GM18511 (cell line): ENCODE results near the gene RFX7.
A peak's percentile ranks its signal among the peaks of the same experiment; 100 is the strongest.
"Not testable (repeated sequence)": the region's sequence is repeated elsewhere in the genome, so short reads cannot be mapped to it uniquely, and the experiment has no call there.

Experiments
- ATAC-seq: cut with Tn5 transposase; IDR thresholded peaks from one replicate; pipeline ENCODE4 v1.9.1; 2021; ENCODE audit warnings: mild to moderate bottlenecking, moderate library complexity; ENCODE audit not compliant: unreplicated experiment

RFX7 gene

DNA sequence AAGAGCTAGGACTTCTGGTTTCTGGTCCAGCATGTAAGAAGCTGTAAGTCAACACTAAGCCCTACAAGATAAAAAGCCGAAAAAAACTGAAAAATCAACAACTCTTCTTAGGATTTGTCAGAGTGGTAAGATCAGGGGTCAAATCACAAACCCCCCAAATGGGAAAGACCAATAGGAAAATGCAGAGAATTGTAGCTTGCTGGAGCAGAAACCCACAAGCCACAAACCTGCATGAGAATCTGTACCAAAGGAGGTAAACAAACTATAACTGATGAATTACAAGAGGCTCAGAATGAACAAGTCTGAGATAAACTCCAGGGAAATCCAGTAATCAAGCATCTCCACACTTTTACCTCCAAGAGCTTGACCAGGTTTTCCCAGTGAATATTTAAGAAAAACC is 36.0 kb downstream of the RFX7 start:
- ATAC-seq, result no peak

DNA sequence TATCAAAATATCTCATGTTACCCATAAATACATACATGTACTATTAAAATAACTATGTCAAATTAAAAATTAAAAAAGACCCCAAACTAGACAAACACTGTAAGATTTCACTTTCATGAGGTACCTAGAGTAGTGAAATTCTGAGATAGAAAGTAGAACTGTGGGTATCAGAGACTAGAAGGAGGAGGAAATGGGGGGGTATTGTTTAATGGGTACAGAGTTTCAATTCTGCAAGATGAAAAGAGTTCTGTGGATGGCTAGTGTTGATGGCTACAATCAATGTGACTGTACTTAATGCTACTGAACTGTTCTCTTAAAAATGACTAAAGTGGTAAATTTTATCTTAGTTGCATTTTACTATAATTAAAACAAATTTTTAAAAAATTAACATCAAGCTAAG is 36.6 kb downstream of the RFX7 start:
- ATAC-seq, result peak; percentile 88

DNA sequence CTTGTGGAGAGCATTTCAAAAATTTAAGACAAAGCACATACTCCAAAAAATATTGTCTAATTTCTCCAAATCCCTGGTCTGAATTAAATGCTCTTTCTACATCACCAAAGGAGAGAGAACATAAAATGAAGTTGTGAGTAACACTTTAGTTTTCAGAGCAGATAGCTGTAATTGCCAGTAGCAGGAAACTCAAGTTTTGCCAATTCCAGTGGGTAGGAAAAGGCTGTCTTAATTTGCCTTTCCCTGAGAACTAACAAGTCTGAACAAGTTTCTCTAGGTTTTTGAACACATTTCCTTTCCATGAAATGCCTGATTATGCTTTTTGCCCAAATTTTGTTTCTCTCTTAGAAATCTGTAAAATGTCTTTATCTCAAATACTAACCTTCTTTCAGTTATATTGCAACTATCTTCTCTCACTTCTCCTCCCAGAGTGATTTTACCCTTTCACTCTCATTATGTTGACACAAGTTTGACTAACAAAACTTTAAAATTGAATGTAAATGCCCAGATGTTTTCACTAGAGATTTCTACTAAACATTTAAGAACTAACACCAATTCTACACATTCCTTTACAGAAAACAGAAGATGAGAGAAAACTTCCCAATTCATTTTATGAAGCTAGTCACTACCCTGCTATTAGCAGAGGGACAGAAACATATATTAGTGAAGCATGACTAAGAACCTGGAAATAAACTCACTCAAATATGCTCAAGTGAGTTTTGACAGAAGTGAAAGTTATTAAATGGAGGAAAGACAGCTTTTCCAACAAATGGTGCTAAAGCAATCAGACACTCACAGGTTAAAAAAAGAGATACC is 38.4 kb downstream of the RFX7 start:
- no peak for ATAC-seq

DNA sequence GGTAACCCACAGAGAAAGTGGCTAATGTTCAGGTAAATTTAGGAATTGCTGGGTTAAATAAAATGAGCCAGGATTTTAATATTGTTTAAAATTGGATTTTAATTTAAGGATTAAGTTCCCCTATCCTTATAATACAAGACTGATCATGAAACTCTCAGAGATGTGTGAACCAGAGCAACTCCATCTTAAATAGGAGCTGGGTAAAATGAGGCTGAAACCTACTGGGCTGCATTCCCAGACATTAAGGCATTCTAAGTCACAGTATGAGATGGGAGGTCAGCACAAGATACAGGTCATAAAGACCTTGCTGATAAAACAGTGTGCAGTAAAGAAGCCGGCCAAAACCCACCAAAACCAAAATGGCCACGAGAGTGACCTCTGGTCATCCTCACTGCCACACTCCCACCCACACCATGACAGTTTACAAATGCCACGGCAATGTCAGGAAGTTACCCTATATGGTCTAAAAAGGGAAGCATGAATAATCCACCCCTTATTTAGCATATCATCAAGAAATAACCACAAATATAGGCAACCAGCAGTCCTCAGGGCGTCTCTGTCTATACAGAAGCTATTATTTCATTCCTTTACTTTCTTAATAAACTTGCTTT is 40.3 kb downstream of the RFX7 start:
- not testable (repeated sequence) for ATAC-seq

DNA sequence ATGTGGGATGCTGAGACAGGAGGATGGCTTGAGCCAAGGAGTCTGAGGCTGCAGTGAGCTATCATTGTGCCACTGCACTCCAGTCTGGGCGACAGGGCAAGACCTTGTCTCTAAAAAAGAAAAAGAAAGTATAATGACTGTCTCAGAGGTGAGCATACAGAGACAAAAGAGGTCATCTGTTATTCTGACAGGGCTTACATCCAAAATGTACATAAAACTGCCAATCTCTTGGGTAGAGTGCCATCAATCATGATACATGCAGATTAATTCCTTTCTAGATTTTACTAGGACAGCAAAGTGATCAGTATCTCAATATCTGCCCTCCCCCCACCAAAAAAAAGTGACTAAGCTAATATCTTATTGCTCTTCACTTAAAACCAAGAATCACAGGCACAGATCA is 41.0 kb downstream of the RFX7 start:
- no peak for ATAC-seq

DNA sequence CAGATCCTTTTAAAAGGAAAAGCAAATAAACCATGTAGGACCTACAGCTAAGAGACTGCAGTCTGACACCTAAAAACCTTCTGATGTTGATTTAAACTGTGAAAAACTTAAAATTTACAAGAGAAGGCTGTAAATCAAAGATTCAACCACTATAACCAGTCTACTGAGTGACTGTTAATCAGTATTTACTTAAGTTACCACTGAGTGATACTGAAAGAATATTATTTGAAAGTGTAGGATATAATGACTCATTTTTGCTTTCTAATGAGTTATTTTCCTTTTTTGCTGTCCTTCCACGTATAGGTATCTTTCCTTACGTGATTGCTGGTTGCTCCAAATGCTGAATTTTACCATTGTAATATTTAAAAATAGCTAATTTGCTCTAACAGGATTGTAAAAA is 44.6 kb downstream of the RFX7 start:
- peak; percentile 76 for ATAC-seq

DNA sequence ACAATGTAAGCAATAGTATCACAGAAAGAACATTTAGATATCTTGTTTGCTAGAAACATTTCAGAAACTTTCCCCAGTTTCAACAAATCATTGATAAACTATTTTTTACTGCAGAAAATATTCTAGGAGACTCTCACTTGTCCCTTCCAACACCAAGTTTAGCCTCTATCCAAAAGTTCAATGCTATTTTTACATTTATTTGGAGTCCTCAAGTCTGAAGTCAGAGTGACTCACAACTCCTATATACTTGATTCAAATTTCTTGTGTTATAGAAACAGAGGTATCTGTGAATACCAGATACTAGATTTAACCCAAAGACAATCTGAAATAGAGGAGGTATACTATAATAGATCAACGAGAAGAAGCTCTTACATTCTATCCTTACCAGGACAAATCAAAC is 49.6 kb downstream of the RFX7 start:
- no peak for ATAC-seq

DNA sequence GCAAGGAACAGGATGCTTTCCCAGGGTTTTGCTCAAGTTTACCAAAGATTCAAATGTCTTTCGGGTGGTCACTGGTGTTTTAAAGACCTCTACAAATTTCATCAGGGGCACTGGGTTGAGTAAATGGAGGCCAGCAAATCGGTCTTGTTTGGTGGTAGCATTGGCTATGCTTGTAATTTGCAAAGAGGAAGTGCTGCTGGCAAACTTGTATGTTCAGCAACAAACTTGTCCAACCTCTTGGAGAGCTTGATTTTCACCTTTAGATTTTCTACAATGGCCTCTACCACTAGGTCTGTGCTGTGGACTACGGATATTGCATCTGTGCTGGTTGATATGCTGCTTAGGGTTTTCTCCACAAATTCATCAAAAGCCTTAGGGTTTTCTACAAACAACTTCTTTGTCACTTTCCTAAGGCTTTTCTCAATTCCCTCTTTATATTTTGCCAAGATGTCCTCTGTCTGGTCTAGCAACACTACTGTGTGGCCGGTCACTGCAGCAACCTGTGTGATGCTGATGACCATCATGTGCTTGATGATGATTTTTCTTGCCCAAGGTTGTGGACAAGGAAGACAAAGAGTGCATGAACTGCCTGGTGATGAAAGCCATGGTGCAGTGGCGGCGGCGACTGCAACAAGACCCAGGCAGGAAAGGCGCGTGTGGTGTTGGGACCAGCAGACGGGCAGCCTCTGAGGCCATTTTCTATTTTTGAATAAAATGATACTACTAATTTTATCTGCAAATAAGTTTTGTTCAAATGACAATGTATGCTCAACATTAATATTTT is 50.8 kb downstream of the RFX7 start:
- no peak for ATAC-seq

DNA sequence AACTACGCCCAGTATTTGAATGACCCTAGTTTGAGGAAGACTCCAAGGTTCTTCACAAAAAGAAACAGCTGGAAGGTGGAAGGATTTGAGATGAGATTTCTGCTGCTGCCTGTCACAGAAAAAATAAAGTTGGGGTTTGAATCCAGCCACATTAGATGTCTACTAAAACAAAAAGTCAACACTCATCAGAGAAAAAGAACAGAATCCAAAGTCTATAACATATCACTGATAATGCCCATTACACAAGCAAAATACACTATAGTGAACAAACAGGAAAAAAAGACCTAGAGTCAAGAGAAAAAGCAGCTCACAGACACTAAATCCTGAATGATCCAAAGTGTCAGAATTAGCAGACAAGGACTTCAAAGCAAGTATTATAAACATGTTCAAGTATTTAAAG is 56.0 kb downstream of the RFX7 start:
- ATAC-seq, result no peak

DNA sequence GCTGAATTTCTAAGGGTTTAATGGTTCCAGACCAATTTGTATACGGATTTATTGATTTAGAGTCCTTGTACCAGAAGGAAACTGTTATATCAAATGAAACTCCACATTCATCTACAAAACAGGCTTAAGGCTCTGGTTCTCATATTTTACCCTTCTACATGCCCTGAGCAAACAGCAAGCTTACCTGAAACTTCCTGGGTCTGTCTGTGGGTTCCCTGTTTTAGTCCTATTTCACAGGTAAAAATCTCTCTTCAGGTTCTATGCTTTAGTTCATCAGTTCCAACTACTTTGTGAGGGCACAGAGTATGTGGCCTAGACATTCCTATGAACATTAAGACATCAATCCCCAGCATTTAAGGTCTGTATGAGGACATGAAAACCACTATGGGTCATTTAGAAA is 57.7 kb downstream of the RFX7 start:
- no peak for ATAC-seq

DNA sequence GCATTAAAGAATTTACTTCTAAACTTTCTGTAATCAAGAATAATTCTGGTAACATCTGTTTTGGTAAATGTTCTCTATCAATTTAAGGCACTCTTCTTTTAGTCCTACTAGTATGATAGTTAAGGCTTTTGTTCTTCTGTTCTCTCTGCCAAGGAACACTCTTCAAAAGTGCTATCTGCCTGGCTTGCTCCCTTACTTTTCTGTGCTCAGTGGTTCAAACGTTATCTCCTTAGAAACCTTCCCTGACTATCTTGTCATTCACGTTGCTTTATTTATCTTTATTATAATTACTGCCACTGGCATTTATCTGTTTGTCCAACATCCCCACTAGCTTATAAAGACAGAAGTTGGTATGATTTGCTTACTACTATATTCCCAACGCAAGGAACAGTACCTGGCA is 59.2 kb downstream of the RFX7 start:
- ATAC-seq, result no peak

DNA sequence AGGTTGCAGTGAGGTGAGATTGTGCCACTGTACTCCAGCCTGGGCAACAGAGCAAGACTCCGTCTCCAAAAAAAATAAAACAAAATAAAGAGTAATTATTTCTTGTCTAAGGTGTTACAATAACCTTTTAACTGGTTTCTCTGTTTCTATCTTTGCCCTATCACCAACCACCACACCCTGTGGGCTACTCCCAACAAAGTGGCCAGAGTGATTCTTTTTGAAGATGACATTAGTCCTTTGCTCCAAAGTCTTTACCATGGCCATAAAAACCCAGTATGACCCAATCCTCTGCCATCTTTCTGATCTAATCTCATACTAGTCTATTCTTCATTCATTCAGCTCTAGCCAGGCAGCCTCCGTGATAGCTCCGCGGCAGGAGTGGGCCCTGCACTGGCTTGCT is 62.8 kb downstream of the RFX7 start:
- no peak for ATAC-seq

DNA sequence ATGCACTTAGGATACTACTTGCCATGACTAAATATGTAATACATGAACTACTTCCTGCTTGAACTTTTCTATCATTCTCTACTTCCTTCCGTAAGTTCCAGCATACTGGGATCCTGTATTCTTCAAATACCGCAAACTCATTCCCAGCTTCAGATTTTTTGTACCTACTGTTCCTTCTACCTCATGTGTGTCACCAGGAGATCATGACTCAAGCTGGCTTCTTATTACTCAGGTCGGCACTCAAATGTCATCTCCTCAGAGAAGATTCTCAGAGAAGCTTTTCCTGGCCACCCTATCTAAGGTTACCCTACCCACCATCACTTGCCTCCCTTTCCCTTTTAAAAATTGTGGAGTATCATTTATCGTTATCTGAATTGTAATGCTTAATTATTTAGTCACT is 66.7 kb downstream of the RFX7 start:
- no peak for ATAC-seq

DNA sequence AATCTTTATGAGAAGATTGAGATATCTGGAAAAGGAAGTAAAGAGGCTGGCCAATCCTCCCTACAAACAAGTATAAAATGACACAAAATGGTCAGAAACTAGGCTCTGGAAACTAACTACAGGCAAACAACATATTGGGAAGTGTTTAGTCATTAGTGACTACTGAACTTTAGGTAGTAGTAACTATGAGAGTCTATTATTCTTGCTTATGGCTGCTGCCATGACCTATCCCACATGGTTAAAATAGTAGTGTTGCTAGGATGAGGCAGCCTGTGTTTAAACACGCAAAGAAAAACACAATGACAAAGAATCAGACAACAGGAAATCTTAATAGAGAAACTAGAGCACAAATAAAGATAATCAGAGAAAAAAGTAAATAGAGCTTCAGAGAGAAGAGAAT is 67.9 kb downstream of the RFX7 start:
- no peak for ATAC-seq

DNA sequence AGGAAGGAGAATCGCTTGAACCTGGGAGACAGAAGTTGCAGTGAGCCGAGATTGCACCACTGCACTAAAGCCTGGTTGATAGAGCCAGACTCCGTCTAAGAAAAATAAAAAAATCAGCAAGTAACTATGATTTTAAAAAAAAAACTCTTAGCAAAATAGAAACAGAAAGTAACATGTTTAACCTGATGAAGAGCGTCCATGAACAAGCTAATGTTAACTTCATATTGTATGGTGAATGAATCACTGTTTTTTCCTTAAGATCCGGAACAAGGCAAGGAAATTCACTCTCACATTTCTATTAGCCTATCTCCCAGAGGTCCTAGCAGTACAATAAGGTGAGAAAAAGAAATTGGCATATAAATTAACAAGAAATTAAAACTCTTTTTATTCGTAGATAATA is 69.0 kb downstream of the RFX7 start:
- no peak for ATAC-seq

DNA sequence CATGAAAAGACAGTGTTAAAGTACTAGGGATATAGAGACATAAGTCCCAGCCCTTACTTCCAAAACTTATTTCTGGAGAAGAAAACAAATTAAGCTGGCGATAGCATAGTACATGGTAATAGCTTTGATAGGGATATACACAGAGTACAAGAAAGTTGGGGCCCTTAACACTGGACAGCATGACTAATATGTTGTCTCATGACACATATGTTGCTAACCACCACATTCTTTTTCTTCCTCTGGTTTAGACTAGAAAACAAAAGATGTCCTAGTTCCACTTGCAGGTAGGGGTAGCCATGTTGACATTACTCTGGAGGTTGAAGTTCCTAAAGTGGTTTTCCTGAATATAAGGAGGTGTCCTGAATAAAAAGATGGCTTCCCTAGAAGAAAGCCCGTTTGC is 75.3 kb downstream of the RFX7 start:
- no peak for ATAC-seq

DNA sequence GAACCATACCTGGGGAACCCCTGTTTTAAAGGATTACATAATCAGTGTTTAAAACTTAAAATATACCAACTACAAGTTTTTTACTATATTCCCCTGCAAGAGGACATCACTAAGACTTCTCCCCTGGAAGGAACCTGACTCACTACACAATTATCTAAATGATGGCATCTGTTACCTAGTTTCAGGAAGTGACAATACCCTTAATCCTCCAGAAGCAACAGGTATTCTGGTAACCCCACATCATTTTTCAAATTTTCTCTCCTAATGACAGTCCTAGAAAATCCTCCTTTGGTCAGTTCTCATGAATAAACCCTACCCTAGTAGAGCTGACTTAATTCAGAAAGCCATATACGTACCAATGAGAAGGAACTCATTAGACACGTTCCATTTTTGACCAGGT is 78.4 kb downstream of the RFX7 start:
- ATAC-seq, result no peak

DNA sequence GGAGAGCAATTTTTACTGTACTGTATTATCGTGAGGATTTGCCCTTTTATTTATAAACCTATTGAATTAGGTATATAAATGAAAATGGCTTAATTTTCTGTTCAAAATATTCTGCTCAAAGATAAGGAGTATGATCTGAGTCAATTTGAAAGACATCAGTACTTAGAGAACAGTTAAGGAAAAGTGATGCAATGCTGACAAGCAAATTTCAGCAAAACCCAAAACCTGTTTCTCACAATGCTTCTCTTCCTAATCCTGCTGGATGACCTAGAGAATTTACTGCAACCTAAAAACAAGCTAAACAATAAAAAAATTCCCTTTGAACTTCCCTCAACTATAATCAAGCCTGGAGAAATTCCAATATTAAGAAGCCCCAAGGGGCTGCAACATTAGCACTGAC is 82.7 kb downstream of the RFX7 start:
- no peak for ATAC-seq

DNA sequence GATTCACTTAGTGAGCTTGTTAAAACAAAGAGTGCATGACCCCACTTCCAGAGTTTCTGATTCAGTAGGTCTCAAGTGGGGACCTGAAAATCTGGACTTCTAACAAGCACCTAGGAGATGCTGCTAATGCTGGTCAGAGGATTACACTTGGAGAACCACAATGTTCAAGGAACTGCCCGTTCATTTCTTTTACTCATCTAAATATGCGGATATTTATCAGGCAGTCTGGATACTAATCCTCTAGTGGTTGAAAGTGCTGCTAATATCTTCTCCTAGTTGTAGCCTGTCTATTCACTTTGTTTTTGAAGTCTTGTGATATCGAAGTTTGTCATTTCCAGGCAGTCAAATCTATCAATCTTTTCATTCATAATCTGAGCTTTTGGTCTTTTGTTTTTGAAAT is 86.8 kb downstream of the RFX7 start:
- ATAC-seq, result no peak

DNA sequence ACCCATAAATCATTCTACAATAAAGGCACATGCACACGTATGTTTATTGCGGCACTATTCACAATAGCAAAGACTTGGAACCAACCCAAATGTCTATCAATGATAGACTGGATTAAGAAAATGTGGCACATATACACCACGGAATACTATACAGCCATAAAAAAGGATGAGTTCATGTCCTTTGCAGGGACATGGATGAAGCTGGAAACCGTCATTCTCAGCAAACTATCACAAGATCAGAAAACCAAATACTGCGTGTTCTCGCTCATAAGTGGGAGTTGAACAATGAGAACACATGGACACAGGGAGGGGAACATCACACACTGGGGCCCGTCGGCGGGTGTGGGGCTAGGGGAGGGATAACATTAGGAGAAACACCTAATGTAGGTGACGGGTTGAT is 88.4 kb downstream of the RFX7 start:
- ATAC-seq, result not testable (repeated sequence)

DNA sequence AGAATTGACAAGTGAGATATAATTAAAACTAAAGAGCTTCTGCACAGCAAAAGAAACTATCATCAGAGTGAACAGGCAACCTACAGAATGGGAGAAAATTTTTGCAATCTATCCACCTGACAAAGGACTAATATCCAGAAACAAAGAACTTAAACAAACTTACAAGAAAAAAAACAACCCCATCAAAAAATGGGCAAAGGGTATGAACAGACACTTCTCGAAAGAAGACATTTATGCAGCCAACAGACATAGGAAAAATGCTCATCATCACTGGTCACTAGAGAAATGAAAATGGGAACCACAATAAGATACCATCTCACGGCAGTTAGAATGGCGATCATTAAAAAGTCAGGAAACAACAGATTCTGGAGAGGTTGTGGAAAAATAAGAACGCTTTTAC is 88.9 kb downstream of the RFX7 start:
- not testable (repeated sequence) for ATAC-seq

DNA sequence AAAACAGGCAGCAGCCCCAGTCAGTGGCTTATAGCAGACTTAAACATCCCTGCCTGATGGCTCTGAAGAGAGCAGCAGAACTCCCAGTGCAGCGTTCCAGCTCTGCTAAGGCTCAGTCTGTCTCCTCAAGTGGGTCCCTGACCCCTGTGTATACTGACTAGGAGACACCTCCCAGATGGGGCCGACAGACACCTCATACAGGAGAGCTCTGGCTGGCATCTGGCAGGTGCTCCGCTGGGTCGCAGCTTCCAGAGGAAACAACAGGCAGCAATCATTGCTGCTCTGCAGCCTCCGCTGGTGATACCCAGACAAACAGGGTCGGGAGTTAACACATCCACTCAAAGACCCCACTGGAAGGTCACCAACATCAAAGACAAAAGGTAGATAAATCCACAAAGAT is 93.5 kb downstream of the RFX7 start:
- no peak for ATAC-seq
